ENCODE measurements around the gene RIF1. TPM values are rescaled to one million over a fixed set of nuclear protein-coding genes. Genes with fewer than 3 reads are reported as not detected.

The RIF1 gene
- total and polyA plus RNA-seq, 7 experiments from 2014 or later, result 26.3 to 74.0 (median 60.8) TPM

GRCh38 chr2:151423760-151424159 lies 14.1 kb downstream of the RIF1 start:
- peaks cover 17 to 20% of the 10 kb centered on the region in 2 donors for H3K4me1 ChIP-seq (ENCODE audit: control insufficient read depth in 2 of 2, insufficient read depth in 2 of 2, low read length in 2 of 2)
- H3K36me3 ChIP-seq (ENCODE audit: control insufficient read depth in 2 of 3, insufficient read depth in 3 of 3, low read length in 3 of 3), result peaks cover 9 to 35% (median 13%) of the 10 kb centered on the region in 3 experiments
- H3K4me3 Mint-ChIP-seq, result peak overlapping the region; percentile 9 to 63 (median 48)
- H3K4me3 ChIP-seq (ENCODE audit: low read length), result no peak overlapping the region
- peak overlapping the region; percentile 53 for H3K27ac ChIP-seq (ENCODE audit: low read depth, low read length)
- ChIA-PET POLR2A (interaction anchor here (0.9 to 1.3 kb wide), 2 partner anchors 11 to 14 kb away, joined by 3 to 5 read pairs; partner anchors contain the start of gene RIF1), CTCF (no interaction called here)
- DNase-seq (peak in 7 of 9 donors; percentile 28 to 79 (median 69)), ATAC-seq (peak; percentile 94)
- H3K27me3 Mint-ChIP-seq, result no peaks in the 10 kb centered on the region
- no peaks in the 10 kb centered on the region for H3K27me3 ChIP-seq (ENCODE audit: control insufficient read depth in 2 of 2, insufficient read depth in 2 of 2, low read length in 2 of 2)
- intact Hi-C loops (cut with micrococcal nuclease), result loop anchor here (1.0 to 10.0 kb wide), 5 partner anchors 12 to 751 kb away; partner anchors contain the start of genes ARL5A (in 1 of the 2) and STAM2 (in 1 of the 2)
- no peaks in the 10 kb centered on the region for H3K9me3 ChIP-seq (ENCODE audit: control insufficient read depth in 2 of 3, low read length in 3 of 3)
- peaks cover 17 to 55% (median 46%) of the 10 kb centered on the region in 7 donors for H3K4me1 Mint-ChIP-seq
- H3K27ac Mint-ChIP-seq, result peak overlapping the region; percentile 51 to 98 (median 91)
- no peaks in the 10 kb centered on the region for H3K9me3 Mint-ChIP-seq
- peaks cover 17 to 44% (median 40%) of the 10 kb centered on the region in 5 donors for H3K36me3 Mint-ChIP-seq

GRCh38 chr2:151437630-151438029 lies 27.9 kb downstream of the RIF1 start:
- Mint-ChIP-seq H3K36me3 (peaks cover 0 to 47% (median 19%) of the 10 kb centered on the region in 5 donors), H3K4me3 (no peak overlapping the region), H3K27me3 (no peaks in the 10 kb centered on the region), H3K9me3 (no peaks in the 10 kb centered on the region), H3K27ac (peak overlapping the region in 8 of 9 donors; percentile 30 to 81 (median 60)), H3K4me1 (peaks cover 6 to 14% (median 12%) of the 10 kb centered on the region in 7 donors)
- Histone ChIP-seq H3K27me3 (ENCODE audit: control insufficient read depth in 2 of 2, insufficient read depth in 2 of 2, low read length in 2 of 2) (no peaks in the 10 kb centered on the region), H3K4me1 (ENCODE audit: control insufficient read depth in 2 of 2, insufficient read depth in 2 of 2, low read length in 2 of 2) (no peaks in the 10 kb centered on the region), H3K27ac (ENCODE audit: low read depth, low read length) (no peak overlapping the region), H3K36me3 (ENCODE audit: control insufficient read depth in 2 of 3, insufficient read depth in 3 of 3, low read length in 3 of 3) (peaks cover 12 to 73% (median 23%) of the 10 kb centered on the region in 3 experiments), H3K9me3 (ENCODE audit: control insufficient read depth in 2 of 3, low read length in 3 of 3) (no peaks in the 10 kb centered on the region), H3K4me3 (ENCODE audit: low read length) (no peak overlapping the region)
- intact Hi-C loops (cut with micrococcal nuclease), result loop anchor here (1.0 to 2.0 kb wide), 5 partner anchors 15 to 1840 kb away; partner anchors contain the start of genes NMI (in 2 of the 2) and RBM43 (in 2 of the 2)
- peak; percentile 74 for ATAC-seq
- peak in 5 of 9 donors; percentile 24 to 40 (median 32) for DNase-seq
- CTCF ChIA-PET, result interaction anchor here (1.0 to 1.4 kb wide), 4 partner anchors 10 to 1839 kb away, joined by 3 to 4 read pairs (median 4); no protein-coding TSS in a partner anchor
- POLR2A ChIA-PET, result interaction anchor here (1.6 kb wide), 1 partner anchor 176 kb away, joined by 4 read pairs; the partner anchor contains the start of gene RBM43

GRCh38 chr2:151438506-151438905 lies 28.8 kb downstream of the RIF1 start:
- Histone ChIP-seq H3K4me1 (ENCODE audit: control insufficient read depth in 2 of 2, insufficient read depth in 2 of 2, low read length in 2 of 2) (no peaks in the 10 kb centered on the region), H3K27me3 (ENCODE audit: control insufficient read depth in 2 of 2, insufficient read depth in 2 of 2, low read length in 2 of 2) (no peaks in the 10 kb centered on the region), H3K27ac (ENCODE audit: low read depth, low read length) (no peak overlapping the region), H3K36me3 (ENCODE audit: control insufficient read depth in 2 of 3, insufficient read depth in 3 of 3, low read length in 3 of 3) (peaks cover 12 to 72% (median 25%) of the 10 kb centered on the region in 3 experiments), H3K4me3 (ENCODE audit: low read length) (no peak overlapping the region), H3K9me3 (ENCODE audit: control insufficient read depth in 2 of 3, low read length in 3 of 3) (no peaks in the 10 kb centered on the region)
- no peak for ATAC-seq
- intact Hi-C loops (cut with micrococcal nuclease), result no loop called here
- Mint-ChIP-seq H3K27me3 (no peaks in the 10 kb centered on the region), H3K4me3 (no peak overlapping the region), H3K27ac (peak overlapping the region in 2 of 9 donors; percentile 40 to 59), H3K9me3 (no peaks in the 10 kb centered on the region), H3K4me1 (peaks cover 6 to 14% (median 12%) of the 10 kb centered on the region in 7 donors), H3K36me3 (peaks cover 0 to 49% (median 18%) of the 10 kb centered on the region in 5 donors)
- ChIA-PET CTCF (interaction anchor here (0.6 to 1.0 kb wide), 3 partner anchors 40 to 270 kb away, joined by 3 read pairs; partner anchors contain the start of gene NMI), POLR2A (no interaction called here)
- no peak for DNase-seq

GRCh38 chr2:151439127-151439526 lies 29.4 kb downstream of the RIF1 start:
- ChIA-PET CTCF (interaction anchor here (0.6 to 1.0 kb wide), 5 partner anchors 10 to 1841 kb away, joined by 3 read pairs; partner anchors contain the start of gene NMI), POLR2A (interaction anchor here (0.6 kb wide), 1 partner anchor 179 kb away, joined by 3 read pairs; no protein-coding TSS in a partner anchor)
- peaks cover 6 to 14% (median 12%) of the 10 kb centered on the region in 7 donors for H3K4me1 Mint-ChIP-seq
- Histone ChIP-seq H3K27ac (ENCODE audit: low read depth, low read length) (no peak overlapping the region), H3K4me1 (ENCODE audit: control insufficient read depth in 2 of 2, insufficient read depth in 2 of 2, low read length in 2 of 2) (no peaks in the 10 kb centered on the region), H3K27me3 (ENCODE audit: control insufficient read depth in 2 of 2, insufficient read depth in 2 of 2, low read length in 2 of 2) (no peaks in the 10 kb centered on the region), H3K4me3 (ENCODE audit: low read length) (no peak overlapping the region), H3K36me3 (ENCODE audit: control insufficient read depth in 2 of 3, insufficient read depth in 3 of 3, low read length in 3 of 3) (peaks cover 12 to 74% (median 31%) of the 10 kb centered on the region in 3 experiments), H3K9me3 (ENCODE audit: control insufficient read depth in 2 of 3, low read length in 3 of 3) (no peaks in the 10 kb centered on the region)
- ATAC-seq (no peak), DNase-seq (no peak)
- no peak overlapping the region for H3K4me3 Mint-ChIP-seq
- H3K27ac Mint-ChIP-seq, result peak overlapping the region in 1 of 9 donors; percentile 40
- H3K9me3 Mint-ChIP-seq, result no peaks in the 10 kb centered on the region
- intact Hi-C loops (cut with micrococcal nuclease), result no loop called here
- peaks cover 0 to 52% (median 21%) of the 10 kb centered on the region in 5 donors for H3K36me3 Mint-ChIP-seq
- no peaks in the 10 kb centered on the region for H3K27me3 Mint-ChIP-seq

- CTCF ChIA-PET, result no interaction called here
- Mint-ChIP-seq H3K27ac (no peak overlapping the region), H3K36me3 (peaks cover 24 to 58% (median 53%) of the 10 kb centered on the region in 5 donors), H3K9me3 (peaks cover 0 to 1% (median 0%) of the 10 kb centered on the region in 11 donors), H3K4me1 (peaks cover 0 to 3% (median 0%) of the 10 kb centered on the region in 7 donors), H3K27me3 (no peaks in the 10 kb centered on the region), H3K4me3 (no peak overlapping the region)
- no peak for ATAC-seq
- Histone ChIP-seq H3K9me3 (ENCODE audit: control insufficient read depth in 2 of 3, low read length in 3 of 3) (no peaks in the 10 kb centered on the region), H3K4me3 (ENCODE audit: low read length) (no peak overlapping the region), H3K36me3 (ENCODE audit: control insufficient read depth in 2 of 3, insufficient read depth in 3 of 3, low read length in 3 of 3) (peaks cover 10 to 60% (median 26%) of the 10 kb centered on the region in 3 experiments), H3K27me3 (ENCODE audit: control insufficient read depth in 2 of 2, insufficient read depth in 2 of 2, low read length in 2 of 2) (no peaks in the 10 kb centered on the region), H3K4me1 (ENCODE audit: control insufficient read depth in 2 of 2, insufficient read depth in 2 of 2, low read length in 2 of 2) (no peaks in the 10 kb centered on the region), H3K27ac (ENCODE audit: low read depth, low read length) (no peak overlapping the region)
- POLR2A ChIA-PET, result interaction anchor here (0.5 kb wide), 1 partner anchor 1254 kb away, joined by 4 read pairs; no protein-coding TSS in a partner anchor
- intact Hi-C loops (cut with micrococcal nuclease), result no loop called here
- no peak for DNase-seq
Observed at GRCh38 chr2:151459358-151459757, 49.7 kb downstream of the RIF1 start.

GRCh38 chr2:151465771-151466170 lies 56.1 kb downstream of the RIF1 start:
- Mint-ChIP-seq H3K4me1 (peaks cover 0 to 20% (median under 1%) of the 10 kb centered on the region in 7 donors), H3K4me3 (no peak overlapping the region), H3K9me3 (peaks cover 0 to 1% (median 0%) of the 10 kb centered on the region in 11 donors), H3K27ac (no peak overlapping the region), H3K36me3 (peaks cover 52 to 82% (median 70%) of the 10 kb centered on the region in 5 donors), H3K27me3 (no peaks in the 10 kb centered on the region)
- H3K27ac ChIP-seq (ENCODE audit: low read depth, low read length), result no peak overlapping the region
- H3K4me3 ChIP-seq (ENCODE audit: low read length), result no peak overlapping the region
- no peak for ATAC-seq
- H3K4me1 ChIP-seq (ENCODE audit: control insufficient read depth in 2 of 2, insufficient read depth in 2 of 2, low read length in 2 of 2), result no peaks in the 10 kb centered on the region
- POLR2A ChIA-PET, result no interaction called here
- intact Hi-C loops (cut with micrococcal nuclease), result loop anchor here in 1 of 2 donors (10.0 kb wide), 1 partner anchor 1199 kb away; no protein-coding TSS in a partner anchor
- CTCF ChIA-PET, result no interaction called here
- H3K9me3 ChIP-seq (ENCODE audit: control insufficient read depth in 2 of 3, low read length in 3 of 3), result no peaks in the 10 kb centered on the region
- H3K36me3 ChIP-seq (ENCODE audit: control insufficient read depth in 2 of 3, insufficient read depth in 3 of 3, low read length in 3 of 3), result peaks cover 24 to 75% (median 24%) of the 10 kb centered on the region in 3 experiments
- DNase-seq, result no peak
- no peaks in the 10 kb centered on the region for H3K27me3 ChIP-seq (ENCODE audit: control insufficient read depth in 2 of 2, insufficient read depth in 2 of 2, low read length in 2 of 2)
